Measurements from ENCODE around the gene SUSD4. TPM values are rescaled to one million over a fixed set of nuclear protein-coding genes. Genes with fewer than 3 reads are reported as not detected.

Gene SUSD4
- total RNA-seq, 1 experiment from 2014 or later = 3.5 TPM

GRCh38 chr1:223328566-223328965 lies 35.4 kb downstream of the SUSD4 start:
- H4K5ac ChIP-seq (ENCODE audit: insufficient read length, low read depth, low read length) = no peak overlapping the region
- no peak overlapping the region for H2BK5ac ChIP-seq (ENCODE audit: insufficient read length, low read length)
- no peak overlapping the region for H3K23ac ChIP-seq (ENCODE audit: insufficient read length, low read depth, low read length)
- H3K4me1 Mint-ChIP-seq = peaks cover 14 to 15% of the 10 kb centered on the region in 2 experiments
- H3K27ac ChIP-seq (ENCODE audit: insufficient read length, low read depth, low read length) = no peak overlapping the region
- TF ChIP-seq CTCF (conservative IDR thresholded peaks at IDR 0.05) = no peak
- peaks cover 2% of the 10 kb centered on the region; the same call in 1 of the 2 replicates for H3K27me3 Mint-ChIP-seq (ENCODE audit: low read depth)
- no peak overlapping the region for H4K8ac ChIP-seq (replicated peaks; ENCODE audit: insufficient read length, low read depth, low read length)
- no peaks in the 10 kb centered on the region for H3K27me3 ChIP-seq (ENCODE audit: insufficient read depth, low read length)
- H4K20me1 ChIP-seq (ENCODE audit: control insufficient read depth, insufficient read depth, insufficient read length) = no peaks in the 10 kb centered on the region
- H3K36me3 Mint-ChIP-seq (ENCODE audit: insufficient read depth in 1 of 3, low read depth in 3 of 3) = no peaks in the 10 kb centered on the region
- no peak overlapping the region for H3K27ac Mint-ChIP-seq
- H3K4me3 Mint-ChIP-seq = no peak overlapping the region
- no peak overlapping the region for H2BK120ac ChIP-seq (ENCODE audit: low read depth, low read length, poor library complexity, severe bottlenecking)
- H3K9me3 ChIP-seq (ENCODE audit: control insufficient read depth, low read depth, low read length) = no peaks in the 10 kb centered on the region
- H3K9me3 Mint-ChIP-seq = no peaks in the 10 kb centered on the region
- no CpG with 5 or more reads among the region's 4 CpGs for WGBS (ENCODE audit: extremely low coverage, insufficient read length, low lambda C conversion rate)
- no peak overlapping the region for H3K9ac ChIP-seq (ENCODE audit: extremely low read depth, insufficient read length, low read length)
- H3K79me2 ChIP-seq (ENCODE audit: insufficient read depth, low read length) = no peaks in the 10 kb centered on the region; the same call in 1 of the 2 replicates
- DNase-seq = no peak
- H3K18ac ChIP-seq (ENCODE audit: insufficient read length, low read depth, low read length) = no peak overlapping the region
- H3K4me1 ChIP-seq (ENCODE audit: insufficient read depth, low read length) = no peaks in the 10 kb centered on the region
- H3K14ac ChIP-seq (ENCODE audit: insufficient read depth, low read length) = no peak overlapping the region
- no peak overlapping the region for H2BK15ac ChIP-seq (ENCODE audit: low read depth, low read length)
- no peak overlapping the region for H3K4ac ChIP-seq (ENCODE audit: low read depth, low read length)
- H4K91ac ChIP-seq (ENCODE audit: insufficient read length, low read depth, low read length) = no peak overlapping the region
- no peak overlapping the region for H2AFZ ChIP-seq (ENCODE audit: low read length)
- H3K23me2 ChIP-seq (ENCODE audit: insufficient read length, low read depth, low read length, poor library complexity, severe bottlenecking) = no peaks in the 10 kb centered on the region
- no peak overlapping the region for H3T11ph ChIP-seq (ENCODE audit: low read length)
- no peak overlapping the region for H3K56ac ChIP-seq (ENCODE audit: insufficient read length, low read depth, low read length)
- H3K79me1 ChIP-seq (ENCODE audit: insufficient read depth, low read depth, low read length, poor library complexity, severe bottlenecking) = no peaks in the 10 kb centered on the region
- H3K4me2 ChIP-seq (ENCODE audit: insufficient read depth, insufficient read length, low read length) = no peak overlapping the region
- H2BK20ac ChIP-seq (ENCODE audit: low read depth, low read length, poor library complexity, severe bottlenecking) = no peak overlapping the region
- no peak overlapping the region for H2BK12ac ChIP-seq (ENCODE audit: insufficient read length, low read depth, low read length)
- H2AK5ac ChIP-seq (ENCODE audit: insufficient read length, low read length) = no peak overlapping the region
